ENCODE data around the gene PTPRG. TPM values are rescaled to one million over a fixed set of nuclear protein-coding genes. Genes with fewer than 3 reads are reported as not detected.

Gene PTPRG
- total RNA-seq, 1 experiment from 2014 or later: 11.7 TPM

DNA sequence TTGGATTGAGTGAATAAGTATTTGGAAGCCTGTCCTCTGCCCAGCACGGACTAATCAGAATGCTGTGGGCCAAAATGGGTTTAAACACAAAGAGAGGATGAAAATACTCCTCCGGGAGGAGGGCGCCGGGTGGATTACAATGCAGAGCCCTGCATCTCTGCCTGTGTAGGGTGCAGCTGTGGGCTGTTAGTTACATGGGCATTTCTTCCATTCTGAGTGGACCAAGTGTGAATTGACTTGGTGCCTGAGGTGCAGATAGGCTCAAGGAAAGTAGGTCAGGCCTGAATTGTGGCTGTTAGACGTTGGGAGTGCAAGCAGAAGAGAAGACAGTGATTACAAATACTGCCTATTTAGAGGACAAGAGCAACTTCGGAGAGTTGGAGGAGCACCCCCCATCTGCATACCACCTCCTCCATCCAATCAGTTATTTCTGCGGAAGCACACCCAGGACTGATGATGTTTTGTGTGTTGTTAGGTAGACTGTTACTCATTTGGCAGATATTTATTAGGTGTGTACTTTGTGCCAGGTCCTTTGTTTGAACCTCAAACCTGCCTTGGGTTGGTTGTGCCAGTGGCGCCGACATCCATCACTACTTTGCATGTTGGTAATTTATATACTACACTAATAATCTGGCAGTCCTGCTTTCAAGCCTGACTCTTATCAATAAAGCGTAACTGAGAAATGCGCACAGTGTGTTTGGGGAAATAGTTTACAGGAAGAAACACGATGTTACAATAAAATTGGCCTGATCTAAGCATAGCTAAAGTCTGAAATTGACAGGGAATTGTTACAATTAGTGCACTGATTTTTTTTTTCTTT is 33.0 kb downstream of the PTPRG start:
- Histone ChIP-seq H3K4me1 (ENCODE audit: insufficient read depth, low read length, poor library complexity, severe bottlenecking) (no peaks in the 10 kb centered on the region), H3K9me3 (ENCODE audit: low read depth, low read length, poor library complexity, severe bottlenecking) (no peaks in the 10 kb centered on the region), H3K36me3 (ENCODE audit: insufficient read depth, low read length, poor library complexity, severe bottlenecking) (no peaks in the 10 kb centered on the region), H3K4me3 (ENCODE audit: low read depth, low read length, poor library complexity, severe bottlenecking) (no peak overlapping the region), H3K27ac (ENCODE audit: low read depth, low read length, poor library complexity, severe bottlenecking) (no peak overlapping the region), H3K27me3 (replicated peaks; ENCODE audit: insufficient read depth, low read depth, low read length, poor library complexity) (no peaks in the 10 kb centered on the region)
- intact Hi-C loops (cut with micrococcal nuclease; ENCODE audit: unreplicated experiment): no loop called here
- TF ChIP-seq EZH2 (IDR thresholded peaks at IDR 0.05; ENCODE audit: borderline replicate concordance, low read depth, low read length, poor library complexity, severe bottlenecking): no peak
- TF ChIP-seq, protein P1, sequence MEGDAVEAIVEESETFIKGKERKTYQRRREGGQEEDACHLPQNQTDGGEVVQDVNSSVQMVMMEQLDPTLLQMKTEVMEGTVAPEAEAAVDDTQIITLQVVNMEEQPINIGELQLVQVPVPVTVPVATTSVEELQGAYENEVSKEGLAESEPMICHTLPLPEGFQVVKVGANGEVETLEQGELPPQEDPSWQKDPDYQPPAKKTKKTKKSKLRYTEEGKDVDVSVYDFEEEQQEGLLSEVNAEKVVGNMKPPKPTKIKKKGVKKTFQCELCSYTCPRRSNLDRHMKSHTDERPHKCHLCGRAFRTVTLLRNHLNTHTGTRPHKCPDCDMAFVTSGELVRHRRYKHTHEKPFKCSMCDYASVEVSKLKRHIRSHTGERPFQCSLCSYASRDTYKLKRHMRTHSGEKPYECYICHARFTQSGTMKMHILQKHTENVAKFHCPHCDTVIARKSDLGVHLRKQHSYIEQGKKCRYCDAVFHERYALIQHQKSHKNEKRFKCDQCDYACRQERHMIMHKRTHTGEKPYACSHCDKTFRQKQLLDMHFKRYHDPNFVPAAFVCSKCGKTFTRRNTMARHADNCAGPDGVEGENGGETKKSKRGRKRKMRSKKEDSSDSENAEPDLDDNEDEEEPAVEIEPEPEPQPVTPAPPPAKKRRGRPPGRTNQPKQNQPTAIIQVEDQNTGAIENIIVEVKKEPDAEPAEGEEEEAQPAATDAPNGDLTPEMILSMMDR (conservative IDR thresholded peaks at IDR 0.05; ENCODE audit: low read depth, low read length): no peak
- DNase-seq (ENCODE audit: low spot score): no peak
- no TSS peak for BruUV-seq (replicated peaks)
- CTCF ChIA-PET: no interaction called here
- POLR2A ChIA-PET (ENCODE audit: low non-redundant PET): no interaction called here

DNA sequence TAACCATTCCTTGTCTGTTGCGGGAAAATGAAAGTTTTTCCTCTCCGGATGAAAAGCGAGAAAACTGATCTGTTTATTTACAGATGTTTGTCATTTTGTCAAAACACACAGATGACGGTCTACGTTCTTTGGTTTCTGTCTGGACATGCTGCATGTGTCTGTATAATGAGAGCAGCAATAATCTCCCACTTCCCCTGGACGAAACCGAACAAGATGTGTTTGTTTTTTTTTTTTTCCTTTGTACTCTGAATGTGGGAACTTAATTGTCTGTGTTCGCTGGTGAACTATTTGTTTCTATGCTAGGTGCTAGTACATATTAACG is 33.6 kb downstream of the PTPRG start:
- Histone ChIP-seq H3K36me3 (ENCODE audit: insufficient read depth, low read length, poor library complexity, severe bottlenecking) (no peaks in the 10 kb centered on the region), H3K27me3 (replicated peaks; ENCODE audit: insufficient read depth, low read depth, low read length, poor library complexity) (no peaks in the 10 kb centered on the region), H3K27ac (ENCODE audit: low read depth, low read length, poor library complexity, severe bottlenecking) (no peak overlapping the region), H3K4me1 (ENCODE audit: insufficient read depth, low read length, poor library complexity, severe bottlenecking) (no peaks in the 10 kb centered on the region), H3K9me3 (ENCODE audit: low read depth, low read length, poor library complexity, severe bottlenecking) (no peaks in the 10 kb centered on the region), H3K4me3 (ENCODE audit: low read depth, low read length, poor library complexity, severe bottlenecking) (no peak overlapping the region)
- TF ChIP-seq EZH2 (IDR thresholded peaks at IDR 0.05; ENCODE audit: borderline replicate concordance, low read depth, low read length, poor library complexity, severe bottlenecking): no peak
- BruUV-seq (replicated peaks): no TSS peak
- ChIA-PET POLR2A (ENCODE audit: low non-redundant PET) (no interaction called here), CTCF (no interaction called here)
- intact Hi-C loops (cut with micrococcal nuclease; ENCODE audit: unreplicated experiment): no loop called here
- DNase-seq (ENCODE audit: low spot score): no peak

DNA sequence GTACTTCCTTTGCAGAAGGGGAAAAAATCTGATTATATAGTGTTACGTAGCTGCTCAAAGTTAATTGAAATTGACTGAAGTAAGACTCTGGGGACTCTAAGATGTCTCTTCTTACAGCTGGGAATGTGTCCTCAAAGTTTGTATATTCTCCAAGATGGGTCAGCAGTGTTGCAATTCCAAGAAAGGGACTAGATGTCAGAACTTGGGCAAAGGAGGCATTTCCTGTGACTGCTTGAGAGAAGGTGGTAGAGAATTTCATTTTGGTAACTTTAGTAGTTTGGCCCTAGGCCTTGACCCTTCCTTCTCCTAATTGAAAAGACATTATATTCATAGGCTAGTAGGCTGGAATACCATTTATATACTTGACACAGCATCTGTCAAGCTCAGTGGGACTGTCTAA is 33.9 kb downstream of the PTPRG start:
- BruUV-seq (replicated peaks): no TSS peak
- intact Hi-C loops (cut with micrococcal nuclease; ENCODE audit: unreplicated experiment): no loop called here
- Histone ChIP-seq H3K9me3 (ENCODE audit: low read depth, low read length, poor library complexity, severe bottlenecking) (no peaks in the 10 kb centered on the region), H3K27ac (ENCODE audit: low read depth, low read length, poor library complexity, severe bottlenecking) (no peak overlapping the region), H3K4me3 (ENCODE audit: low read depth, low read length, poor library complexity, severe bottlenecking) (no peak overlapping the region), H3K36me3 (ENCODE audit: insufficient read depth, low read length, poor library complexity, severe bottlenecking) (no peaks in the 10 kb centered on the region), H3K4me1 (ENCODE audit: insufficient read depth, low read length, poor library complexity, severe bottlenecking) (no peaks in the 10 kb centered on the region), H3K27me3 (replicated peaks; ENCODE audit: insufficient read depth, low read depth, low read length, poor library complexity) (no peaks in the 10 kb centered on the region)
- CTCF ChIA-PET: no interaction called here
- DNase-seq (ENCODE audit: low spot score): no peak
- POLR2A ChIA-PET (ENCODE audit: low non-redundant PET): no interaction called here
- TF ChIP-seq, protein P1 (conservative IDR thresholded peaks at IDR 0.05; ENCODE audit: low read depth, low read length): no peak
- TF ChIP-seq EZH2 (IDR thresholded peaks at IDR 0.05; ENCODE audit: borderline replicate concordance, low read depth, low read length, poor library complexity, severe bottlenecking): no peak

DNA sequence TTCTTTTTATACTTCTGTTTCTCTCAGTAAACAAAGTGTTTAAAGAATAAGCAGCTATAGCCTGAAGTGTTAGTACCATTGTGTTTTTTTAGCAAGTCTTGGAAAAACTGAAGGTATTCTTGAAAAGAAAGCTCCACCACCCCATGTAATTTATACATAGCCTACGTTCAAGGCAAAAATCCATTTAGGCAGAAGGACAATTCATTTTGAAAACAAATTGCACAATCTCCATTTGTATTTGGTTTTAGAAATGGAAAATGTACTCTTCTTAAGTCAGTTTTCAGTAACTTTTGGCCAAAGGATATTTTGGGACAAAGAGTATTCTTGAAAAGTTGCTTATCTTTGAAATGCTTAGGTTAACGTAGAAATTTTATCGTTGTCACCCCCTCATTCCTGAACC is 34.5 kb downstream of the PTPRG start:
- no peaks in the 10 kb centered on the region for H3K9me3 ChIP-seq (ENCODE audit: low read depth, low read length, poor library complexity, severe bottlenecking)
- no peaks in the 10 kb centered on the region for H3K4me1 ChIP-seq (ENCODE audit: insufficient read depth, low read length, poor library complexity, severe bottlenecking)
- DNase-seq (ENCODE audit: low spot score): no peak
- H3K36me3 ChIP-seq (ENCODE audit: insufficient read depth, low read length, poor library complexity, severe bottlenecking): no peaks in the 10 kb centered on the region
- TF ChIP-seq, protein P1 (conservative IDR thresholded peaks at IDR 0.05; ENCODE audit: low read depth, low read length): no peak
- TF ChIP-seq EZH2 (IDR thresholded peaks at IDR 0.05; ENCODE audit: borderline replicate concordance, low read depth, low read length, poor library complexity, severe bottlenecking): no peak
- no peaks in the 10 kb centered on the region for H3K27me3 ChIP-seq (replicated peaks; ENCODE audit: insufficient read depth, low read depth, low read length, poor library complexity)
- BruUV-seq (replicated peaks): no TSS peak
- no peak overlapping the region for H3K4me3 ChIP-seq (ENCODE audit: low read depth, low read length, poor library complexity, severe bottlenecking)
- no peak overlapping the region for H3K27ac ChIP-seq (ENCODE audit: low read depth, low read length, poor library complexity, severe bottlenecking)
- POLR2A ChIA-PET (ENCODE audit: low non-redundant PET): no interaction called here
- CTCF ChIA-PET: no interaction called here
- intact Hi-C loops (cut with micrococcal nuclease; ENCODE audit: unreplicated experiment): no loop called here
